IMR-90 (cell line): ENCODE results near the gene SLC29A2. TPM values are rescaled to one million over a fixed set of nuclear protein-coding genes. Genes with fewer than 3 reads are reported as not detected.
A peak's percentile ranks its signal among the peaks of the same experiment; 100 is the strongest.

Source experiments
- ATAC-seq: fragments of 200-7000 bp; cut with Tn5 transposase; 2 replicates; pipeline ENCODE4 v1.9.1; 2020; ENCODE audit warnings: low read depth, mild to moderate bottlenecking, moderate library complexity
- BruUV-seq: library from RNA; stranded (reverse); fragments of 400-500 nt; replicated peaks from 2 replicates; lab custom pipeline; 2021; lab: Mats Ljungman, UMichigan
- CTCF ChIA-PET: fragments of 300-600 bp; formaldehyde crosslinking; extraction: SDS; loops from one replicate; lab custom pipeline; 2021; ENCODE audit warnings: antibody characterized with exemption; lab: Yijun Ruan, JAX
- POLR2A ChIA-PET: fragments of 300-600 bp; sonication (Branson Sonifier 250); formaldehyde crosslinking; loops from one replicate; lab custom pipeline; 2022; ENCODE audit warnings: antibody characterized with exemption; ENCODE audit not compliant: unreplicated experiment; lab: Charles Lee
- DNase-seq: peaks from one replicate; pipeline ENCODE4 v3.0.0; 2013
- H2AFZ ChIP-seq: replicated peaks from 2 replicates; pipeline ENCODE3; 2013; ENCODE audit warnings: low read length, mild to moderate bottlenecking; ENCODE audit not compliant: poor library complexity
- H2AK5ac ChIP-seq: 2 replicates; pipeline ENCODE4 v1.6.1; 2013; ENCODE audit warnings: low read depth, low read length, inconsistent platforms
- H2AK9ac ChIP-seq: replicated peaks from 2 replicates; pipeline ENCODE3; 2013; ENCODE audit warnings: mild to moderate bottlenecking, low read depth, low read length, moderate library complexity; ENCODE audit not compliant: poor library complexity
- H2BK120ac ChIP-seq: 2 replicates; pipeline ENCODE4 v1.6.1; 2013; ENCODE audit warnings: low read depth, low read length, inconsistent platforms
- H2BK15ac ChIP-seq: 3 replicates; pipeline ENCODE4 v1.6.1; 2013; ENCODE audit warnings: low read depth, low read length, inconsistent platforms
- H2BK20ac ChIP-seq: 2 replicates; pipeline ENCODE4 v1.6.1; 2013; ENCODE audit warnings: low read depth, mild to moderate bottlenecking, inconsistent platforms, low read length, moderate library complexity
- H2BK5ac ChIP-seq: 2 replicates; pipeline ENCODE4 v1.6.1; 2013; ENCODE audit warnings: mild to moderate bottlenecking, low read depth, low read length, inconsistent platforms; ENCODE audit not compliant: poor library complexity, severe bottlenecking
- H3K14ac ChIP-seq: replicated peaks from 2 replicates; pipeline ENCODE4 v1.6.1; 2013; ENCODE audit warnings: low read depth, low read length, inconsistent platforms
- H3K18ac ChIP-seq: 2 replicates; pipeline ENCODE4 v1.6.1; 2013; ENCODE audit warnings: low read depth, low read length, control low read depth
- H3K23ac ChIP-seq: 2 replicates; pipeline ENCODE4 v1.6.1; 2013; ENCODE audit warnings: low read depth, low read length, inconsistent platforms
- H3K27ac ChIP-seq: 2 replicates; pipeline ENCODE4 v1.5.1; 2013; ENCODE audit warnings: mild to moderate bottlenecking, control low read depth, low read length; ENCODE audit not compliant: insufficient read depth
- H3K27me3 ChIP-seq: 2 replicates; pipeline ENCODE4 v1.6.1; 2013; ENCODE audit warnings: low read length; ENCODE audit not compliant: control insufficient read depth, insufficient read depth
- H3K36me3 ChIP-seq: 2 replicates; pipeline ENCODE4 v1.6.1; 2013; ENCODE audit warnings: low read length, mixed read lengths; ENCODE audit not compliant: control insufficient read depth, insufficient read depth
- H3K4ac ChIP-seq: 2 replicates; pipeline ENCODE4 v1.6.1; 2013; ENCODE audit warnings: low read depth, low read length, inconsistent platforms
- H3K4me1 ChIP-seq: 2 replicates; pipeline ENCODE4 v1.6.1; 2013; ENCODE audit warnings: low read length, mixed read lengths; ENCODE audit not compliant: control insufficient read depth, insufficient read depth
- H3K4me2 ChIP-seq: 2 replicates; pipeline ENCODE4 v1.6.1; 2013; ENCODE audit warnings: low read depth, mild to moderate bottlenecking, control low read depth, low read length, moderate library complexity
- H3K4me3 ChIP-seq: 2 replicates; pipeline ENCODE4 v1.5.1; 2013; ENCODE audit warnings: low read depth, mild to moderate bottlenecking, control low read depth, low read length, moderate library complexity; ENCODE audit not compliant: insufficient read depth
- H3K56ac ChIP-seq: 2 replicates; pipeline ENCODE4 v1.6.1; 2013; ENCODE audit warnings: low read length, inconsistent platforms; ENCODE audit not compliant: insufficient read depth; ENCODE audit errors: extremely low read depth
- H3K79me1 ChIP-seq, 2 experiments: 2 replicates each; pipeline ENCODE4 v1.6.1; 2013; ENCODE audit warnings: low read length in 2 of 2, inconsistent platforms in 1 of 2, low read depth in 1 of 2
- H3K9ac ChIP-seq: 2 replicates; pipeline ENCODE4 v1.6.1; 2013; ENCODE audit warnings: low read depth, low read length, control low read depth
- H3K9me1 ChIP-seq: 2 replicates; pipeline ENCODE4 v1.6.1; 2013; ENCODE audit warnings: low read length, inconsistent platforms; ENCODE audit not compliant: insufficient read depth
- H3K9me3 ChIP-seq: 2 replicates; pipeline ENCODE4 v1.6.1; 2013; ENCODE audit warnings: low read length; ENCODE audit not compliant: control insufficient read depth, insufficient read depth
- H4K20me1 ChIP-seq: 2 replicates; pipeline ENCODE4 v1.6.1; 2013; ENCODE audit warnings: low read length, inconsistent platforms; ENCODE audit not compliant: insufficient read depth
- H4K5ac ChIP-seq: 2 replicates; pipeline ENCODE4 v1.6.1; 2013; ENCODE audit warnings: mild to moderate bottlenecking, low read depth, low read length, control low read depth
- H4K8ac ChIP-seq, 2 experiments: 2 replicates each; pipeline ENCODE4 v1.6.1; 2013; ENCODE audit warnings: low read depth in 2 of 2, low read length in 2 of 2, control low read depth in 1 of 2, inconsistent platforms in 1 of 2
- H4K91ac ChIP-seq: 2 replicates; pipeline ENCODE4 v1.6.1; 2013; ENCODE audit warnings: low read depth, low read length, inconsistent platforms; ENCODE audit not compliant: insufficient read depth
- FOS ChIP-seq: fragments of 150-350 bp; IDR thresholded peaks from 2 replicates; pipeline ENCODE4 v1.6.1; 2016; ENCODE audit warnings: low read depth, low read length
- MAZ ChIP-seq: IDR thresholded peaks from 2 replicates; pipeline ENCODE4 v1.6.1; 2012; ENCODE audit warnings: low read depth, mild to moderate bottlenecking, low read length, improper control_type of control experiment, moderate library complexity, borderline replicate concordance
- MXI1 ChIP-seq: IDR thresholded peaks from 2 replicates; pipeline ENCODE4 v1.6.1; 2012; ENCODE audit warnings: low read depth, mild to moderate bottlenecking, low read length, moderate library complexity, borderline replicate concordance
- POLR2A ChIP-seq: IDR thresholded peaks from 2 replicates; pipeline ENCODE4 v1.6.1; 2012; ENCODE audit warnings: mild to moderate bottlenecking, low read depth, low read length
- WGBS, 2 experiments: methylation state at CpG; one replicate each; pipeline versions ENCODE4 v1.1.5 to v1.1.7; 2013; ENCODE audit warnings: missing lambda C conversion rate in 2 of 2; ENCODE audit not compliant: insufficient read length in 1 of 2; ENCODE audit errors: extremely low coverage in 2 of 2; 5-methylcytosine and 5-hydroxymethylcytosine counted together
- dilution Hi-C: fragments of 300-500 bp; cut with HindIII; formaldehyde crosslinking; loops from one replicate; pipeline ENCODE4 v1.14.3; 2018; ENCODE audit warnings: low sequenced_read_pairs; ENCODE audit not compliant: unreplicated experiment
- in situ Hi-C: fragments of 300-500 bp; cut with MboI; formaldehyde crosslinking; loops from 3 replicates; pipeline ENCODE4 v1.14.3; 2019; ENCODE audit warnings: low sequenced_read_pairs, inconsistent platforms, mixed read lengths
- intact Hi-C: fragments of 100-400 bp; cut with micrococcal nuclease; formaldehyde crosslinking; loops from 2 replicates; pipeline ENCODE4 v1.10.0; 2022
- polyA plus RNA-seq, 3 experiments: library from polyadenylated mRNA; depleted of rRNA; stranded (reverse); fragments of >200 nt; gene quantifications; 2 replicates each; pipeline ENCODE4 v1.2.3, GENCODE V29; 2012; ENCODE audit warnings: low replicate concordance in 1 of 3
- total RNA-seq: library from RNA; depleted of rRNA; stranded (reverse); fragments of >200 nt; gene quantifications from 2 replicates; pipeline ENCODE4 v1.2.3, GENCODE V29; 2012

The SLC29A2 gene
- total and polyA plus RNA-seq, 2 of the 4 experiments (the other 2 are of a cell fraction): under 0.01 to 1.2 TPM

DNA sequence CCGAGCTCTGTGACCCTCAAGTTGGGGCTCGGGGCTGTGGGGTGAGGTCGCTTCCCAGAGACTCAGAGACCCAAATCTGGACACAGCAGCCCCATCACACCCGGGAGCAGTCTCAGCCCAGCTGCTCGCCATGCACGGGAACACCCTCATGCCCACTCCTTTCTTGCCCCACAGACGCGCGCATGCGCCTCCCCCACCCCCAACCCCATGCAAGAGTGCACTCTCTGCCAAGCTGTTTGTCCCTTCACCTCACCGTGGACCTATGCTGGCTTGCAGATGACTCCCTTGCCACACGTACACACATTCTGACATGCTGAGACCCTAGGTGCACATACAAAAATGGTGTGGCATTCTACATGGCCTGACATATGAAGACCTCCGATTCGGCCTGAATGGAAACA is 54.2 kb downstream of the SLC29A2 start:
- TF ChIP-seq POLR2A (peak; percentile 25), MXI1 (peak; percentile 43; the same call in 1 of the 2 replicates), FOS (no peak), MAZ (peak; percentile 5; the same call in 1 of the 2 replicates)
- peak overlapping the region; percentile 85 to 99 for H4K8ac ChIP-seq
- no TSS peak for BruUV-seq
- H3K9me1 ChIP-seq: peaks cover 11% of the 10 kb centered on the region
- H3K4me1 ChIP-seq: peaks cover 32% of the 10 kb centered on the region
- H3K9me3 ChIP-seq: no peaks in the 10 kb centered on the region
- H3K79me1 ChIP-seq: peaks cover 0 to 42% of the 10 kb centered on the region in 2 experiments; a peak in 2 of 4 replicates
- in situ Hi-C loops (no loop called here), intact Hi-C loops (no loop called here), dilution Hi-C loops (no loop called here)
- no peaks in the 10 kb centered on the region for H3K27me3 ChIP-seq
- H3K56ac ChIP-seq: peak overlapping the region; percentile 98
- no peaks in the 10 kb centered on the region for H3K36me3 ChIP-seq
- POLR2A ChIA-PET: interaction anchor here (0.8 to 1.2 kb wide), 3 partner anchors 10 to 28 kb away, joined by 5 to 16 read pairs (median 5); partner anchors contain the start of genes RIN1 and YIF1A
- H4K91ac ChIP-seq: peak overlapping the region; percentile 99
- CTCF ChIA-PET: no interaction called here
- H2BK15ac ChIP-seq: peak overlapping the region; percentile 94; the same call in 2 of the 3 replicates
- peak overlapping the region; percentile 89 for H2AFZ ChIP-seq
- ATAC-seq (peak; percentile 2), DNase-seq (peak; percentile 68)
- peak overlapping the region; percentile 100 for H2BK120ac ChIP-seq
- H3K14ac ChIP-seq: peak overlapping the region; percentile 100
- peak overlapping the region; percentile 95 for H3K9ac ChIP-seq
- 0% methylated on average over 7 of the region's 14 CpGs; no CpG with 5 or more reads in 1 of the 2 experiments for WGBS, 2 experiments
- H4K20me1 ChIP-seq: peaks cover 37% of the 10 kb centered on the region
- peak overlapping the region; percentile 100 for H2BK5ac ChIP-seq
- no peak overlapping the region for H3K4me3 ChIP-seq
- peak overlapping the region; percentile 100 for H2BK20ac ChIP-seq
- peak overlapping the region; percentile 100 for H3K4ac ChIP-seq
- peak overlapping the region; percentile 100 for H3K23ac ChIP-seq
- H4K5ac ChIP-seq: peak overlapping the region; percentile 97
- peak overlapping the region; percentile 97 for H3K18ac ChIP-seq
- peak overlapping the region; percentile 100 for H3K27ac ChIP-seq
- peak overlapping the region; percentile 77 for H3K4me2 ChIP-seq
- H2AK9ac ChIP-seq: peak overlapping the region; percentile 26
- peak overlapping the region; percentile 100 for H2AK5ac ChIP-seq
